ENCODE measurements around the gene MXRA8.

The MXRA8 gene

GRCh38 chr1:1356796-1357401 is 1.5 kb downstream of the MXRA8 start:
- no peaks in the 10 kb centered on the region for H3K36me3 ChIP-seq (ENCODE audit: control insufficient read depth, low read length)
- H3K4me3 ChIP-seq (ENCODE audit: low read length), result no peak overlapping the region

GRCh38 chr1:1356166-1356795 is 2.1 kb downstream of the MXRA8 start:
- Histone ChIP-seq H3K27ac (ENCODE audit: low read depth, low read length) (no peak overlapping the region), H3K9me3 (ENCODE audit: control insufficient read depth, insufficient read depth, low read length) (no peaks in the 10 kb centered on the region), H3F3A (ENCODE audit: control insufficient read depth, insufficient read depth) (no peaks in the 10 kb centered on the region; the same call in 1 of the 2 replicates), H4K20me1 (ENCODE audit: control insufficient read depth, insufficient read depth, low read depth, low read length) (no peaks in the 10 kb centered on the region), H3K4me3 (ENCODE audit: low read length) (no peak overlapping the region), H3K27me3 (ENCODE audit: control insufficient read depth, low read length) (peaks cover 26% of the 10 kb centered on the region), H3K4me2 (ENCODE audit: low read length) (no peak overlapping the region), H3K36me3 (ENCODE audit: control insufficient read depth, low read length) (no peaks in the 10 kb centered on the region), H3K4me1 (ENCODE audit: control insufficient read depth, low read length) (no peaks in the 10 kb centered on the region), H3K79me2 (ENCODE audit: control insufficient read depth, low read length) (no peaks in the 10 kb centered on the region), H3K9me2 (replicated peaks; ENCODE audit: control insufficient read depth, low read length) (no peaks in the 10 kb centered on the region)
- no peak for TF ChIP-seq EZH2phosphoT487 (IDR thresholded peaks at IDR 0.05; ENCODE audit: borderline replicate concordance, low read length)
- no peak for TF ChIP-seq CTCF (IDR thresholded peaks at IDR 0.05; ENCODE audit: low read depth, low read length, poor library complexity, severe bottlenecking)

More at GRCh38 chr1:1356796-1357401, 1.5 kb downstream of the MXRA8 start:
- TF ChIP-seq EZH2phosphoT487 (IDR thresholded peaks at IDR 0.05; ENCODE audit: borderline replicate concordance, low read length) (no peak), CTCF (IDR thresholded peaks at IDR 0.05; ENCODE audit: low read depth, low read length, poor library complexity, severe bottlenecking) (no peak)
- H3F3A ChIP-seq (ENCODE audit: control insufficient read depth, insufficient read depth), result no peaks in the 10 kb centered on the region
- H3K9me3 ChIP-seq (ENCODE audit: control insufficient read depth, insufficient read depth, low read length), result no peaks in the 10 kb centered on the region
- no peak overlapping the region for H3K27ac ChIP-seq (ENCODE audit: low read depth, low read length)
- no peaks in the 10 kb centered on the region for H3K4me1 ChIP-seq (ENCODE audit: control insufficient read depth, low read length)
- peaks cover 26% of the 10 kb centered on the region for H3K27me3 ChIP-seq (ENCODE audit: control insufficient read depth, low read length)
- no peak overlapping the region for H3K4me2 ChIP-seq (ENCODE audit: low read length)
- no peaks in the 10 kb centered on the region for H3K9me2 ChIP-seq (replicated peaks; ENCODE audit: control insufficient read depth, low read length)
- H4K20me1 ChIP-seq (ENCODE audit: control insufficient read depth, insufficient read depth, low read depth, low read length), result no peaks in the 10 kb centered on the region
- no peaks in the 10 kb centered on the region for H3K79me2 ChIP-seq (ENCODE audit: control insufficient read depth, low read length)

- no peak for TF ChIP-seq EZH2phosphoT487 (IDR thresholded peaks at IDR 0.05; ENCODE audit: borderline replicate concordance, low read length)
- TF ChIP-seq CTCF (IDR thresholded peaks at IDR 0.05; ENCODE audit: low read depth, low read length, poor library complexity, severe bottlenecking), result no peak
- Histone ChIP-seq H3K9me3 (ENCODE audit: control insufficient read depth, insufficient read depth, low read length) (no peaks in the 10 kb centered on the region), H3K36me3 (ENCODE audit: control insufficient read depth, low read length) (no peaks in the 10 kb centered on the region), H3K79me2 (ENCODE audit: control insufficient read depth, low read length) (no peaks in the 10 kb centered on the region), H3K4me1 (ENCODE audit: control insufficient read depth, low read length) (no peaks in the 10 kb centered on the region), H3F3A (ENCODE audit: control insufficient read depth, insufficient read depth) (no peaks in the 10 kb centered on the region; the same call in 1 of the 2 replicates), H4K20me1 (ENCODE audit: control insufficient read depth, insufficient read depth, low read depth, low read length) (no peaks in the 10 kb centered on the region), H3K27ac (ENCODE audit: low read depth, low read length) (no peak overlapping the region), H3K9me2 (replicated peaks; ENCODE audit: control insufficient read depth, low read length) (no peaks in the 10 kb centered on the region), H3K4me3 (ENCODE audit: low read length) (no peak overlapping the region), H3K4me2 (ENCODE audit: low read length) (no peak overlapping the region), H3K27me3 (ENCODE audit: control insufficient read depth, low read length) (peaks cover 26% of the 10 kb centered on the region)
Measured at GRCh38 chr1:1355416-1355815, 2.9 kb downstream of the MXRA8 start.

Measured in DOHH2 (cell line).